Right lobe of liver (tissue), 6 donors: Measurements from ENCODE around the gene NOTCH1. TPM values are rescaled to one million over a fixed set of nuclear protein-coding genes. Genes with fewer than 3 reads are reported as not detected.

Source experiments
- ATAC-seq, 4 donors: fragments of 200-7000 bp; cut with Tn5 transposase; one replicate each; pipeline ENCODE4 v1.9.1; 2020; ENCODE audit warnings: mild to moderate bottlenecking in 4 of 4, moderate library complexity in 4 of 4
- DNase-seq, 3 donors: peaks; one replicate each; pipeline ENCODE4 v3.0.0-alpha.2; 2020
- H3K27ac ChIP-seq, 3 donors: fragments of 200-600 bp; one replicate each; pipeline ENCODE4 v1.8.0; 2022
- H3K27me3 ChIP-seq, 2 donors: fragments of 200-600 bp; one replicate each; pipeline ENCODE4 v1.8.0; 2022
- H3K36me3 ChIP-seq, 4 donors: fragments of 200-600 bp; sonication (generic) in 1 of 4; one replicate each; pipeline versions ENCODE4 v1.5.1 to v1.8.0; 2017 to 2022; ENCODE audit warnings: control low read depth in 1 of 4
- H3K4me1 ChIP-seq, 4 donors: fragments of 200-600 bp; sonication (generic) in 1 of 4; one replicate each; pipeline versions ENCODE4 v1.5.1 to v1.8.0; 2017 to 2022; ENCODE audit warnings: control low read depth in 1 of 4
- H3K4me3 ChIP-seq, 3 donors: fragments of 200-600 bp; one replicate each; pipeline ENCODE4 v1.8.0; 2022
- H3K9me3 ChIP-seq, 4 donors: fragments of 200-600 bp; sonication (generic) in 1 of 4; one replicate each; pipeline versions ENCODE4 v1.5.1 to v1.8.0; 2017 to 2022; ENCODE audit warnings: control low read depth in 1 of 4
- CTCF ChIP-seq, 4 donors: fragments of 200-600 bp in 3 of 4; fragments of 450-650 bp in 1 of 4; IDR thresholded peaks; one replicate each; pipeline versions ENCODE4 v1.5.1 to v1.8.0; 2016 to 2022; ENCODE audit warnings: antibody characterized with exemption in 4 of 4, mild to moderate bottlenecking in 2 of 4
- POLR2A ChIP-seq: fragments of 450-650 bp; IDR thresholded peaks from one replicate; pipeline ENCODE4 v1.6.1; 2017; ENCODE audit warnings: antibody characterized with exemption, mild to moderate bottlenecking
- WGBS: methylation state at CpG from one replicate; pipeline ENCODE4 v1.1.6; 2018; ENCODE audit warnings: low coverage, low lambda C conversion rate; ENCODE audit not compliant: insufficient coverage; ENCODE audit errors: missing lambda C conversion rate; 5-methylcytosine and 5-hydroxymethylcytosine counted together
- intact Hi-C, 2 donors: fragments of 100-400 bp; cut with DNase I; formaldehyde crosslinking; loops; one replicate each; pipeline versions ENCODE4 v1.11.2 to v1.14.1; 2022
- total RNA-seq, 6 experiments: library from RNA; depleted of rRNA in 2 of 6; stranded (reverse); fragments of >200 nt in 2 of 6; fragmentation: NEBNext Ultra II Directional in 3 of 6; extraction: Animal tissue kit (Norgen Biotek cat#: 25700) in 3 of 6; gene quantifications; one replicate each; pipeline versions ENCODE4 v1.1.0 to v1.2.4, GENCODE V29; 2016 to 2023
- donor health status: DM: no; HTN: yes; CAD: no.
- donor health status: DM: no; HTN: no; CAD: no.
- donor health status: DM: no; HTN: no; CAD: no.
- donor health status: DM: no; HTN: yes; CAD: no.
- donor health status: DM: no; HTN: yes; CAD: no.

NOTCH1 gene
- total RNA-seq, 6 experiments from 2014 or later, result 17.4 to 26.2 (median 19.3) TPM

GRCh38 chr9:136578915-136579649, 33.2 kb upstream of the NOTCH1 start:
- intact Hi-C loops, result no loop called here
- Histone ChIP-seq H3K27me3 (no peaks in the 10 kb centered on the region), H3K4me3 (no peak overlapping the region), H3K4me1 (peaks cover 0 to 8% (median 3%) of the 10 kb centered on the region in 4 donors), H3K36me3 (no peaks in the 10 kb centered on the region), H3K9me3 (no peaks in the 10 kb centered on the region), H3K27ac (no peak overlapping the region)
- WGBS, result 60% methylated on average over 1 of the region's 15 CpGs
- ATAC-seq, result peak in 2 of 4 donors; percentile 12 to 35
- no peak for DNase-seq
- TF ChIP-seq POLR2A (no peak), CTCF (IDR thresholded peaks at IDR 0.05) (no peak)

- no peaks in the 10 kb centered on the region for H3K36me3 ChIP-seq
- intact Hi-C loops, result no loop called here
- 33% methylated on average over 3 of the region's 7 CpGs for WGBS
- ATAC-seq, result no peak
- TF ChIP-seq POLR2A (no peak), CTCF (IDR thresholded peaks at IDR 0.05) (no peak)
- H3K4me1 ChIP-seq, result peaks cover 0 to 8% (median 3%) of the 10 kb centered on the region in 4 donors
- H3K27ac ChIP-seq, result no peak overlapping the region
- DNase-seq, result no peak
- no peaks in the 10 kb centered on the region for H3K27me3 ChIP-seq
- no peaks in the 10 kb centered on the region for H3K9me3 ChIP-seq
- no peak overlapping the region for H3K4me3 ChIP-seq
Observed at GRCh38 chr9:136578626-136578914, 32.7 kb upstream of the NOTCH1 start.

- Histone ChIP-seq H3K27ac (no peak overlapping the region), H3K27me3 (no peaks in the 10 kb centered on the region), H3K9me3 (no peaks in the 10 kb centered on the region), H3K4me1 (peaks cover 0 to 8% (median 3%) of the 10 kb centered on the region in 4 donors), H3K4me3 (no peak overlapping the region), H3K36me3 (no peaks in the 10 kb centered on the region)
- WGBS, result 81% methylated on average over 5 of the region's 27 CpGs
- DNase-seq (no peak), ATAC-seq (no peak)
- no peak for TF ChIP-seq CTCF (IDR thresholded peaks at IDR 0.05)
- TF ChIP-seq POLR2A, result no peak
- intact Hi-C loops, result no loop called here
Observed at GRCh38 chr9:136577941-136578625, 32.2 kb upstream of the NOTCH1 start.

GRCh38 chr9:136576269-136576626, 30.4 kb upstream of the NOTCH1 start:
- DNase-seq, result peak in 1 of 3 donors; percentile 83
- Histone ChIP-seq H3K36me3 (no peaks in the 10 kb centered on the region), H3K27ac (no peak overlapping the region), H3K4me1 (peaks cover 0 to 8% (median 3%) of the 10 kb centered on the region in 4 donors), H3K9me3 (no peaks in the 10 kb centered on the region), H3K4me3 (no peak overlapping the region), H3K27me3 (no peaks in the 10 kb centered on the region)
- no peak for TF ChIP-seq CTCF (IDR thresholded peaks at IDR 0.05)
- no peak for TF ChIP-seq POLR2A
- intact Hi-C loops, result no loop called here
- WGBS, result 16% methylated on average over 3 of the region's 8 CpGs
- ATAC-seq, result peak; percentile 82 to 98 (median 88)
